HG03469 (cell line): ENCODE data around the gene MSANTD4.
"Not testable (repeated sequence)": the region's sequence is repeated elsewhere in the genome, so short reads cannot be mapped to it uniquely, and the experiment has no call there.

ENCODE experiments used
- ATAC-seq: cut with Tn5 transposase; IDR thresholded peaks from one replicate; pipeline ENCODE4 v1.9.1; 2021; ENCODE audit warnings: mild to moderate bottlenecking, moderate library complexity, moderate number of reproducible peaks; ENCODE audit not compliant: unreplicated experiment

The MSANTD4 gene

GRCh38 chr11:106021967-106022794 is at the start of gene MSANTD4:
MSANTD4 (minus strand) TSS chr11:106022240; CDS start chr11:106010917, 11,323 bp downstream.
- peak; percentile 97 for ATAC-seq

GRCh38 chr11:106070606-106071005 is 48.6 kb upstream of the MSANTD4 start:
- no peak for ATAC-seq

DNA sequence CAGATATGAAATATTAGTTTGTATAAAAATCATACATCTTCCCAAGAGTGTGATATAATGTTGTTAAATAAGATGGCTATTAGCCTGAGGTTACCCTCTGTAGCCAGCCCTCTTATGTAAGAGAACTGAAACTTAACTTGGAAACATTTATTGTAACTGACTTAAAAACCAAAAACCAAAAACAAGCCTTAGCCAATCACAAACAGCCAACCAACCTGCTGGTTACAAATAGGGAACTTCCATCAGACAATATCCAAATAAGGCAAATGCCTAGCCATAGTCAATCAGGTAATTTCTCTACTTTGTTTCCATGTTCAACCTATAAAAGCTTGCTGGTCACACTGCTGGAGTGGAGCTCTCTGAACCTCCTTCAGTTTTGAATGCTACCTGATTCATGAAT is 41.0 kb upstream of the MSANTD4 start:
- ATAC-seq: peak; percentile 38

DNA sequence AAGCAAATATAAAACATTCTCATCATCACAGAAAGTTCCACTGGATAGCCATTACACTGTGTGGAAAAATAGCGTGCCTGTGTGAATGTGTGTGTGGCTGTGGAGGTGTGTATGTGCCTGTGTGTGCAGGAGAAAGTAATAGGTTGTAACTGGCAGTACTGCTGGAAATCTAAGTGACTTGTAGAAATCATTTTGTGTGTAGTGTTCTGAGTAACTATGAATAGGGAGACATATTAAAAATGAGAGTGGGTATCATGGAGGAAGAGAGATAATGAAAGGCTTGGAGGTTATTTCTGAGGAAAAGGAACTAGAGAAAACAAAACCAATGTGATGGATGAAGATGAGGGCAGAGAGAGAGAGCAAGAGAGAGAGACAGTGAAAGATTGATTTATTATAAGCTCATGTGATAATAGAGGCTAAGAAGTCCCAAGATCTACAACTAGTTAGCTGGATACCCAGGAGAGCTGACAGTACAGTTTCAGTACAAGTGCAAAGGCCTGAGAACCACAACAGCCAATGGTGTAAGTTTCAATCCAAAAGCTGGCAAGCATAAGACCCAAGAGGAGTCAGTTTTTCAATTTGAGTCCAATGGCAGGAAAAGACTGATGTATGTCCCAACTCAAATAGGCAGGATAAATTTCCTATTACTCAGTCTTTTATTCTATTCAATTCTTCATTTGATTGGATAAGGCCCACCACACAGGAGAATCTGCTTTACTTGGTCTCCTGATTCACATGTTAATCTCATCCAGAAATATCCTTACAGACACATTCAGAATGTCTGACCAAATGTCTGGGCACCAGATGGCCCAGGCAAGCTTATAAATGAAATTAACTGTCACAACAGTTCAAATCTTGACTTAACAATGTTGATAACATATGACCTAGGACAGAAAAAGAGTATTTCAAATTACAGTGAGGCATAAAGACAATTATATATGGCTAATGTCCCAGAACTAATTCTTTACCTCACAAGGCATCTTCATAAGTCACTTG is 40.2 kb upstream of the MSANTD4 start:
- ATAC-seq: peak; percentile 32

DNA sequence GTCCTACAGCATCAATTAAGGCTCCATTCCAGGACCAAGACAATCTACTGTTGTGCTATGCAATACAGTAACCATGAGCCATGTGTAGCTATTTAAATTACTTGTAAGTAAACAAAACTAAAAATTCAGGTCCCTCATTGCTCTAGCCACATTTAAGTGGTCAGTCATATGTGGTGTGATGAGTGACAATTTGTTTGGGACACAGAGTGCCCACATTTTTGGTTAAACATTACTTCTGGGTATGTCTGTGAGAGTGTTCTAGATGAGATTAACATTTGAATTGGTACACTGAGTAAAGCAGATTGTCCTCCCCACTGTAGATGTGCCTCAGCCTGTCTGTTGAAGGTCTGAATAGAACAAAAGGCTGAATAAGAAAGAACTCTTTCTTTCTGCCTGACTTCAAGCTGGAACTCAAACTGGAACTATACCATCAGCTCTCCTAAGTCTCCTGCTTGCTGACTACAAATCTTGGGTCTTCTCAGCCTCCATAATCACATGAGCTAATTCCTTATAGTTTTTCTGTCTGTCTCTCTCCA is 39.3 kb upstream of the MSANTD4 start:
- no peak for ATAC-seq

DNA sequence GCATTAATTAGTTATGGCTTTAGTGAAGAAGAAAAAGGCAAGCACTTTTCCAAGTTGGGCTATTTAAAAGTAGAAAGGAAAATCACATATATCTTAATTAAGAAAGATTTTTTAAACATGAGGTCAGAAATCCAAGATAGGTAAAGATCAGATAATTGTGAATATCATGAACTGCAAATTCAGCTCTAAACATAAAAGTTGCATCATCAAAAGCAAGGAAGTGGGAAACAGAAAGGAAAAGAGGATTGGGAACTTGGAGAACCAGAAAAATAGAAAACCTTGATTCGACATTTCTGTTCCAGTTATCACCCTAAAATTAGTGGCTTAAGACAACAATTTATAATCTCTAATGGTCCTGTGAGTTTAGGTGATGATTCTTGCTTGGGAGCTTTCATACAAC is 37.6 kb upstream of the MSANTD4 start:
- no peak for ATAC-seq

DNA sequence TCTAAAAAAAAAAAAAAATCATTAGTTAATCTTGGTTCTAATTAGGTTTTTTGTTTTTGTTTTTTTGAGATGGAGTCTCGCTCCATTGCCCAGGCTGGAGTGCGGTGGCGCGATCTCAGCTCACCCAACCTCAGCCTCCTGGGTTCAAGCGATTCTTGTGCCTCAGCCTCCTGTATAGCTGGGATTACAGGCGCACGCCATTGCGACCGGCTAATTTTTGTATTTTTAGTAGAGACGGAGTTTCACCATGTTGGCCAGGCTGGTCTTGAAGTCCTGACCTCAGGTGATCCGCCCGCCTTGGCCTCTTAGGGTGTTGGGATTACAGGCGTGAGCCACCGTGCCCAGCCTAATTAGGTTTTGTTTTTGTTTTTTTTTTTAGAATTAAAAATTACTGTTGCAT is 36.3 kb upstream of the MSANTD4 start:
- ATAC-seq: not testable (repeated sequence)

DNA sequence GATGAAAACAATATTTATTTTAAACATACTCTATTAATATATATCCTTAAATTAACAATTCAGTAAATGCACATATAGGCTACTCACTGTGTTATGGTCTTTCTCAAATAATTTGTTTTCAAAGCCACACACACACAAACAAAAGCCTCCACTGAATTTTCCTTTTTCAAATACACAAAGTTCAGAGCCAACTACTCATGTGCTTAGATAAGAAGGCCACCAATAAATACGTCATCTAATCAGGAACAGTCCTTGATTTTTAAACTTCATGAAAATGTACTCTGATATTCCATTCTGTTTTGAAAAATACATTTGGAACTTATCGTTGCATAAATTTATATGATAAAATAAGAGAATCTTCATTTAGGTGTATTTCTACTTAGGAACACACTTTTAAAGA is 29.1 kb upstream of the MSANTD4 start:
- ATAC-seq: no peak

DNA sequence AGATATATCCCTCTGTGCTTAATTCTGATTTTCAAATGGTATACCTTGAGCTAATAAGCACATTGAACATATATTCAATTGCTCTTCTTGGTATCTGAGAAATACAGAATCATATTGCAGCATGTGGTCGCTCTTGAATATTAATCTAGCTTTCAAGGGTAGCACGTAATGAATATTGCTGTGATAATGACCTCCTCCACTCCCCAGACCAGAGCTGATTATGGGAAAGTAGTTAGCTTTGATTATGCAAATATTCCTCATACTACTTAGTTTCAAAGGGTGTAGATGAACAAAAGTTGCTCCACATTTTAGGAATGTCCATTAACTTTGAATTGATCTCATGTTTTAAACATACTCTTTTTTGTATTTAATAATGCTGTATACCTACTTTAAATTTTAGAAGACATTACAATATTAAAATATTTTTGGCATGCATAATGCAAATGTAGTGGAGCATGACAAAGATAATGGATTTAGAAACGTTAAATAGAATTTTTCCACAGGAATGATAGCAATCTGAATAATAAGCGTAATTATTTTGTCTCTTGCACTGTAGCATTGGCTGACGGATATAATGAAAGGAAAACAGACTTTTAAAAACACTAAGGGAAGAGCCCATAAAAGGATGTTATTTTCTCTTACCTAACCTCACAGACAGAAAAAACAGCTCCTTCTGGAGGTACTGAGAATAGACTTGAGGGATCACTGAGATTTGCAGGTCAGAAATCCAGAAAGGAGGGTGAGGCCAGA is 27.9 kb upstream of the MSANTD4 start:
- no peak for ATAC-seq

GRCh38 chr11:106047631-106048030 is 25.6 kb upstream of the MSANTD4 start:
- no peak for ATAC-seq

- no peak for ATAC-seq
Measured at GRCh38 chr11:106043540-106043939, 21.5 kb upstream of the MSANTD4 start.

GRCh38 chr11:106032861-106033260 is 10.8 kb upstream of the MSANTD4 start:
- ATAC-seq: no peak

DNA sequence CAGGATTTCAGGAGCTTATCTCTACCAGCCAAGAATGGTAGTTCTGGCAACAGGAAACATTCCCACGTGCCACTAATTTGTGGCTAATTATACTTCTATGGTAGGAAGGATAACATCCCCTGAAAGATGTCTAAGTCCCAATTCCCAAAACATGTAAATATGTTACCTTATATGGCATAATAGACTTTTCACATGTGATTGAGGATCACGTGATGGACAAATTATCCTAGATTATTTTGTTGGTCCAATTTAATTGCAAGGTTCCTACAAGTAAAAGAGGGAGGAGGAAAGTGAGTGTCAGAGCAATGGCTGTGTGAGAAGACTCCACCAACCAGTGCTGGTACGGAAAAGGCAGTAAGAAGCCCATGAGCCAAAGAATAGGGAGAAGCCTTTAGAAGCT is 9.9 kb upstream of the MSANTD4 start:
- ATAC-seq: no peak

DNA sequence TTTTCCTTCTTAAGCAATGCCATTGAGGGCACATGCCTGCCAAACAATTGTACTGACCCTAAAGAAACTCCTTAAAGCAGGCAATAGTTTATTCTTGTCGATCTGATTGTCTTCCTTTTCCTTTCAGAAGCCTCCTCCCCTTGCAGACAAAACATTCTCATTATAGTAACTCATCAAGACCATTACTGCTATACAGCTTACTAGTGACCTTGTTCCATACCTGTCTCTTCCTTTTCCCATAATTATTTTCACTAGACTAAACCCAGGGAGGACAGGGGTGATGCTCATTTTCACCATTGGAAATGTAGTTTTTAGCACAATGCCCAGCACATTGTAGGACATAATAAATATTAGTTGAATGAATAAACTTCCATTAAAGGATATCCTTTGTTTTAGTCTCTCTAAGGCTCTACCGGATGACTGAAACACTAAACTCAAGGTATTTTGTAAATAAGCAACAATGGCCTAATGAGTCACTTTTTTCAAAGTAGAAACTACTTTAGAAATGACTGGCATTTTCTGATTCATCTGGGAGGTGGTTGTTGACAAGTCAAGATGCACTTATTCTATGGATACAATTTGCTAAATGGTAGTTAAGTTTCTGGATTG is 9.3 kb upstream of the MSANTD4 start:
- no peak for ATAC-seq

DNA sequence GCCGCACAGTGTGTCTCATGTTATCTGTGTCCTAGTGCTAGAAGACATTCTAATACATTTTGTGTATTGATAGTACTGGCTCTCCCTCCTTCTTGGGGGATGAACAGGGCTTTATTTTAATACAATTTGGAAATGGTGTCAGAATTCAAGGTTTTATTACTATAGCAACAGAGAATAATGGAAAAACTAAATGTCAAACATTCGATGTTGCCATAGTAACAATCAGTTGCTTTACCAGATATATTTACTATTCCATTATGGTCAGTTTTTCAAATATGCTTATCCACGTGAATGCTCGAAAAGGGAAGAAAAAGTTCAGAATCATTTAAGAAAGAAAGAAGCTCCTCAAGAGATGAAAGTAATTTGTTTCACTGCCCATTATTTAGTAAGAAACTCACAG is 8.6 kb upstream of the MSANTD4 start:
- no peak for ATAC-seq

GRCh38 chr11:106022795-106023275 is 795 bp upstream of the MSANTD4 start:
- ATAC-seq: no peak

DNA sequence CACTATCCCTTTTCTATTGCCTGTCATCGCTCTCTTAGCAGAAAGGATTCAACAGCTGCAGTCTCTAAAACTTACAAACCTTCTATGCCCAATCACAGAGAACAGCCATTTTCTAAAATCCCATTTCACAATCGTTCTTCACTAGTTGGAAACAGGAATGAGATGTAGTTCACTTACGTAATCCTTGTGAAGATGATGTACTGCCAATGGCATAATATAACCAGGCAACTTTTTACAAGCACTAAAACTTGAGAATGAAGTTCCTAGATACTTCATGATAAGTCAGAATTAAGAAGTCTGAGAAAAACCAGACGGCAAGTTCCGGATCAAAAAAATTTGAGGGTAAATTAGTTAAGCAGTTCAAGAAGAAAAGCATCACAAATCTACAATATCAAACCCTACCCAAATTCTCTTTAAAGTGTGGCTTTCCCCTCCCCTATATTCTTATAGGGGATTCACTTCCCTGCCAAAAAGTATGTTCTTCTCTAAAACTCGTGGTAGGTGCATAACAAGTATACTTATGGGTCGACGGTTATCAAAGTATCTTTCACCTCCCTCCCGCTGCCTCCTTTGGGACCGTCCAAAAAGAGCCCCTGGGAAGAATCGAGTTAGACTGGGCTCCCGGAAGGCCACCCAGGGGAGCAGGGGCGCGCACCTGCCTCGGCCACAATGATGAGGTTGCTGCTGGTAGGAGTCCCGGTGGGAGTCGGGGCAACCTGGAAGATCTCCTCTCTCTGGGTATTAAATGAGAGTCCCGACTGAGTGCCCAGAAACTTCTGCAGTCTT is 666 bp downstream of the MSANTD4 start:
- ATAC-seq: no peak

- no peak for ATAC-seq
Measured at GRCh38 chr11:106017093-106017492, 4.9 kb downstream of the MSANTD4 start.

DNA sequence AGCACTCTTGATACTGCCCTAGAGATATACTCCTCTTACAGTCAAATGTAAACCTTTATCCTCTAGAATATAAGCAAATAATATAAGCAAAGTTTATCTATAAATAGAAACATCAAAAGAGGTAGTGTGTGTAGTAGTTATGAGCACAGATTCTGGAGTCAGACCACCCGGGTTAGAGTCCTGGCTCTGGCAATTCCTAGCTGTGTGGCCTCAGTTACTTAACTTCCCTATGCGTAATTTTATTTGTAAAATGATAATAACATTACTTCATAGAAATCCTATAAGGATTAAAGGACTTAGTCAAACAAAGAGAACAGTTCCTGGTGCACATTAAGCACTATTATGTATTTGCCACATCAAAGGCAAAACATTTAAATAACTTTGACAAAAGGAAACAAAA is 7.0 kb downstream of the MSANTD4 start:
- ATAC-seq: no peak
